Measurements from ENCODE around the gene MT1F. TPM values are rescaled to one million over a fixed set of nuclear protein-coding genes. Genes with fewer than 3 reads are reported as not detected.

MT1F gene
- total RNA-seq, 1 donor from 2014 or later: 11.0 TPM

GRCh38 chr16:56697456-56698155 lies 39.8 kb downstream of the MT1F start:
- DNase-seq (ENCODE audit: low read depth): no peak

GRCh38 chr16:56700195-56700594 lies 42.4 kb downstream of the MT1F start:
- no peak for DNase-seq (ENCODE audit: low read depth)

GRCh38 chr16:56700631-56701030 lies 42.9 kb downstream of the MT1F start:
- no peak for DNase-seq (ENCODE audit: low read depth)

- no peak for DNase-seq (ENCODE audit: low read depth)
Observed at GRCh38 chr16:56701534-56701933, 43.8 kb downstream of the MT1F start.

GRCh38 chr16:56702836-56703235 lies 45.1 kb downstream of the MT1F start:
- no peak for DNase-seq (ENCODE audit: low read depth)

Other genes with a start within 250 kb of the MT1F start
- gene AMFR, start 232.4 kb upstream of the MT1F start, total RNA-seq: 289 and 415 TPM in 2 replicates
- 82.8 and 111 TPM in 2 replicates for gene NUDT21, start 206.6 kb upstream of the MT1F start, total RNA-seq
- 83.5 and 140 TPM in 2 replicates for gene OGFOD1, start 206.4 kb upstream of the MT1F start, total RNA-seq
- 59.7 and 82.1 TPM in 2 replicates for gene BBS2, start 137.9 kb upstream of the MT1F start, total RNA-seq
- not detected in 2 replicates for gene MT4, start 92.9 kb upstream of the MT1F start, total RNA-seq
- gene MT3, start 68.4 kb upstream of the MT1F start, total RNA-seq: not detected in 2 replicates
- 146 and 252 TPM in 2 replicates for gene MT2A, start 49.4 kb upstream of the MT1F start, total RNA-seq
- 193 and 893 TPM in 2 replicates for gene MT1E, start 32.2 kb upstream of the MT1F start, total RNA-seq
- gene MT1M, start 25.3 kb upstream of the MT1F start, total RNA-seq: 2.8 and 38.0 TPM in 2 replicates
- gene MT1A, start 19.3 kb upstream of the MT1F start, total RNA-seq: 0.89 and 4.3 TPM in 2 replicates
- not detected in 2 replicates for gene MT1B, start 6.1 kb upstream of the MT1F start, total RNA-seq
- 7.8 and 10.5 TPM in 2 replicates for gene MT1G, start 10.1 kb downstream of the MT1F start, total RNA-seq
- 1.4 and 8.9 TPM in 2 replicates for gene MT1H, start 11.9 kb downstream of the MT1F start, total RNA-seq
- 63.2 and 75.2 TPM in 2 replicates for gene MT1X, start 24.5 kb downstream of the MT1F start, total RNA-seq
- gene NUP93, start 72.2 kb downstream of the MT1F start, total RNA-seq: 72.3 and 105 TPM in 2 replicates
- 2.4 and 5.2 TPM in 2 replicates for gene SLC12A3, start 207.2 kb downstream of the MT1F start, total RNA-seq

Data from renal cortical epithelial cell (primary cell).